Measurements from ENCODE around the gene EGFL7. TPM values are rescaled to one million over a fixed set of nuclear protein-coding genes. Genes with fewer than 3 reads are reported as not detected.

The EGFL7 gene
- total and polyA plus RNA-seq, 4 donors, result 128 to 379 (median 226) TPM

- TF ChIP-seq, protein P1, sequence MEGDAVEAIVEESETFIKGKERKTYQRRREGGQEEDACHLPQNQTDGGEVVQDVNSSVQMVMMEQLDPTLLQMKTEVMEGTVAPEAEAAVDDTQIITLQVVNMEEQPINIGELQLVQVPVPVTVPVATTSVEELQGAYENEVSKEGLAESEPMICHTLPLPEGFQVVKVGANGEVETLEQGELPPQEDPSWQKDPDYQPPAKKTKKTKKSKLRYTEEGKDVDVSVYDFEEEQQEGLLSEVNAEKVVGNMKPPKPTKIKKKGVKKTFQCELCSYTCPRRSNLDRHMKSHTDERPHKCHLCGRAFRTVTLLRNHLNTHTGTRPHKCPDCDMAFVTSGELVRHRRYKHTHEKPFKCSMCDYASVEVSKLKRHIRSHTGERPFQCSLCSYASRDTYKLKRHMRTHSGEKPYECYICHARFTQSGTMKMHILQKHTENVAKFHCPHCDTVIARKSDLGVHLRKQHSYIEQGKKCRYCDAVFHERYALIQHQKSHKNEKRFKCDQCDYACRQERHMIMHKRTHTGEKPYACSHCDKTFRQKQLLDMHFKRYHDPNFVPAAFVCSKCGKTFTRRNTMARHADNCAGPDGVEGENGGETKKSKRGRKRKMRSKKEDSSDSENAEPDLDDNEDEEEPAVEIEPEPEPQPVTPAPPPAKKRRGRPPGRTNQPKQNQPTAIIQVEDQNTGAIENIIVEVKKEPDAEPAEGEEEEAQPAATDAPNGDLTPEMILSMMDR (IDR thresholded peaks at IDR 0.05; ENCODE audit: control extremely low read depth, extremely low read depth), result no peak
- Histone ChIP-seq H3K9ac (ENCODE audit: insufficient read depth in 1 of 2, low read length in 2 of 2) (no peak overlapping the region), H3K36me3 (ENCODE audit: control insufficient read depth in 4 of 4, insufficient read depth in 4 of 4, low read length in 4 of 4) (no peaks in the 10 kb centered on the region), H3K4me1 (ENCODE audit: control insufficient read depth in 5 of 5, insufficient read depth in 5 of 5, low read length in 5 of 5) (peaks cover 0 to 14% (median 0%) of the 10 kb centered on the region in 5 donors), H3K9me3 (ENCODE audit: control insufficient read depth in 4 of 4, insufficient read depth in 3 of 4, low read length in 3 of 4) (peaks cover 0 to 3% (median 0%) of the 10 kb centered on the region in 4 donors), H3K27me3 (ENCODE audit: control insufficient read depth in 3 of 3, insufficient read depth in 3 of 3, low read length in 2 of 3) (no peaks in the 10 kb centered on the region), H3K27ac (ENCODE audit: low read depth in 1 of 2, low read length in 1 of 2) (peak overlapping the region; percentile 71 to 94), H3K4me3 (no peak overlapping the region)
- no peak for DNase-seq
- WGBS, 2 donors, result 11 to 32% methylated on average over 11 of the region's 11 CpGs
- ATAC-seq (ENCODE audit: insufficient read depth, low FRiP score), result no peak
Measured at GRCh38 chr9:136656183-136656738, 6.5 kb upstream of the EGFL7 start.

GRCh38 chr9:136656795-136657611 lies 5.7 kb upstream of the EGFL7 start:
- Histone ChIP-seq H3K9ac (ENCODE audit: insufficient read depth in 1 of 2, low read length in 2 of 2) (no peak overlapping the region), H3K27me3 (ENCODE audit: control insufficient read depth in 3 of 3, insufficient read depth in 3 of 3, low read length in 2 of 3) (no peaks in the 10 kb centered on the region), H3K4me3 (no peak overlapping the region), H3K9me3 (ENCODE audit: control insufficient read depth in 4 of 4, insufficient read depth in 3 of 4, low read length in 3 of 4) (peaks cover 0 to 3% (median 0%) of the 10 kb centered on the region in 4 donors), H3K36me3 (ENCODE audit: control insufficient read depth in 4 of 4, insufficient read depth in 4 of 4, low read length in 4 of 4) (no peaks in the 10 kb centered on the region), H3K27ac (ENCODE audit: low read depth in 1 of 2, low read length in 1 of 2) (peak overlapping the region; percentile 71 to 94), H3K4me1 (ENCODE audit: control insufficient read depth in 5 of 5, insufficient read depth in 5 of 5, low read length in 5 of 5) (peaks cover 0 to 14% (median 0%) of the 10 kb centered on the region in 5 donors)
- DNase-seq (no peak), ATAC-seq (ENCODE audit: insufficient read depth, low FRiP score) (no peak)
- WGBS, 2 donors, result 16 to 30% methylated on average over 35 to 37 of the region's 37 CpGs
- TF ChIP-seq, protein P1 (IDR thresholded peaks at IDR 0.05; ENCODE audit: control extremely low read depth, extremely low read depth), result no peak

- 22 to 36% methylated on average over 30 to 31 of the region's 31 CpGs for WGBS, 2 donors
- Histone ChIP-seq H3K4me3 (peak overlapping the region; percentile 37), H3K36me3 (ENCODE audit: control insufficient read depth in 4 of 4, insufficient read depth in 4 of 4, low read length in 4 of 4) (no peaks in the 10 kb centered on the region), H3K27ac (ENCODE audit: low read depth in 1 of 2, low read length in 1 of 2) (peak overlapping the region; percentile 71 to 94), H3K4me1 (ENCODE audit: control insufficient read depth in 5 of 5, insufficient read depth in 5 of 5, low read length in 5 of 5) (peaks cover 0 to 18% (median 8%) of the 10 kb centered on the region in 5 donors), H3K9me3 (ENCODE audit: control insufficient read depth in 4 of 4, insufficient read depth in 3 of 4, low read length in 3 of 4) (peaks cover 0 to 3% (median 0%) of the 10 kb centered on the region in 4 donors), H3K27me3 (ENCODE audit: control insufficient read depth in 3 of 3, insufficient read depth in 3 of 3, low read length in 2 of 3) (no peaks in the 10 kb centered on the region), H3K9ac (ENCODE audit: insufficient read depth in 1 of 2, low read length in 2 of 2) (no peak overlapping the region)
- TF ChIP-seq, protein P1 (IDR thresholded peaks at IDR 0.05; ENCODE audit: control extremely low read depth, extremely low read depth), result no peak
- no peak for ATAC-seq (ENCODE audit: insufficient read depth, low FRiP score)
- DNase-seq, result no peak
Measured at GRCh38 chr9:136657974-136658848, 4.5 kb upstream of the EGFL7 start.
